Cortex of kidney (tissue), 1 donor: Measurements from ENCODE around the gene SVOPL.

ENCODE experiments used
- DNase-seq: peaks from one replicate; lab custom pipeline; 2025; lab: John Stamatoyannopoulos, UW

Gene SVOPL

GRCh38 chr7:138607216-138608126 lies 93.7 kb downstream of the SVOPL start:
- DNase-seq: no peak

GRCh38 chr7:138606236-138606635 lies 94.9 kb downstream of the SVOPL start:
- DNase-seq: no peak

GRCh38 chr7:138603549-138604318 lies 97.4 kb downstream of the SVOPL start:
- no peak for DNase-seq

GRCh38 chr7:138602451-138602850 lies 98.7 kb downstream of the SVOPL start:
- no peak for DNase-seq

- DNase-seq: no peak
These were observed 105.7 kb downstream of the SVOPL start for GRCh38 chr7:138595454-138595853.

- no peak for DNase-seq
These were observed 111.0 kb downstream of the SVOPL start for GRCh38 chr7:138590154-138590553.

- DNase-seq: no peak
These were observed 112.2 kb downstream of the SVOPL start for GRCh38 chr7:138588986-138589385.

- no peak for DNase-seq
These were observed 113.7 kb downstream of the SVOPL start for GRCh38 chr7:138587485-138587884.

- DNase-seq: no peak
These were observed 115.7 kb downstream of the SVOPL start for GRCh38 chr7:138585283-138585993.

GRCh38 chr7:138584696-138585095 lies 116.5 kb downstream of the SVOPL start:
- no peak for DNase-seq

- DNase-seq: no peak
These were observed 116.9 kb downstream of the SVOPL start for GRCh38 chr7:138584283-138584682.

- no peak for DNase-seq
These were observed 120.1 kb downstream of the SVOPL start for GRCh38 chr7:138581065-138581464.

GRCh38 chr7:138579671-138580070 lies 121.5 kb downstream of the SVOPL start:
- no peak for DNase-seq

GRCh38 chr7:138579136-138579535 lies 122.0 kb downstream of the SVOPL start:
- DNase-seq: no peak

GRCh38 chr7:138575897-138576428 lies 125.2 kb downstream of the SVOPL start:
- DNase-seq: no peak

GRCh38 chr7:138573741-138574140 lies 127.4 kb downstream of the SVOPL start:
- DNase-seq: no peak

GRCh38 chr7:138570715-138571114 lies 130.4 kb downstream of the SVOPL start:
- DNase-seq: no peak

GRCh38 chr7:138569418-138569817 lies 131.7 kb downstream of the SVOPL start:
- no peak for DNase-seq

- no peak for DNase-seq
These were observed 132.5 kb downstream of the SVOPL start for GRCh38 chr7:138568655-138569054.

GRCh38 chr7:138565451-138566114 lies 135.6 kb downstream of the SVOPL start:
- no peak for DNase-seq

GRCh38 chr7:138565071-138565450 lies 136.1 kb downstream of the SVOPL start:
- no peak for DNase-seq

GRCh38 chr7:138564365-138564764 lies 136.8 kb downstream of the SVOPL start:
- no peak for DNase-seq
